KG1 (cell line): ENCODE measurements around the gene EEF1AKMT2.
A peak's percentile ranks its signal among the peaks of the same experiment; 100 is the strongest.
"Not testable (repeated sequence)": the region's sequence is repeated elsewhere in the genome, so short reads cannot be mapped to it uniquely, and the experiment has no call there.

Experiments used
- DNase-seq: peaks from one replicate; lab custom pipeline; 2025; lab: John Stamatoyannopoulos, UW

Gene EEF1AKMT2

GRCh38 chr10:124755581-124755980 lies 36.1 kb downstream of the EEF1AKMT2 start:
- DNase-seq: no peak

GRCh38 chr10:124754227-124754626 lies 37.5 kb downstream of the EEF1AKMT2 start:
- DNase-seq: no peak

- no peak for DNase-seq
These were observed 42.6 kb downstream of the EEF1AKMT2 start for GRCh38 chr10:124748953-124749645.

- no peak for DNase-seq
These were observed 43.5 kb downstream of the EEF1AKMT2 start for GRCh38 chr10:124748166-124748565.

- no peak for DNase-seq
These were observed 43.9 kb downstream of the EEF1AKMT2 start for GRCh38 chr10:124747745-124748144.

- DNase-seq: no peak
These were observed 44.7 kb downstream of the EEF1AKMT2 start for GRCh38 chr10:124746992-124747391.

- DNase-seq: not testable (repeated sequence)
These were observed 45.2 kb downstream of the EEF1AKMT2 start for GRCh38 chr10:124746447-124746846.

- no peak for DNase-seq
These were observed 46.0 kb downstream of the EEF1AKMT2 start for GRCh38 chr10:124745673-124746072.

GRCh38 chr10:124745252-124745651 lies 46.4 kb downstream of the EEF1AKMT2 start:
- no peak for DNase-seq

- peak; percentile 79 for DNase-seq
These were observed 47.3 kb downstream of the EEF1AKMT2 start, which contains the start of gene FAM53B for GRCh38 chr10:124744102-124745050. TSS of gene FAM53B (minus strand) at chr10:124744378. CDS start at chr10:124706713, 37,665 bp downstream.

GRCh38 chr10:124743191-124744101 lies 48.2 kb downstream of the EEF1AKMT2 start:
- DNase-seq: no peak

- DNase-seq: peak; percentile 15
These were observed 49.1 kb downstream of the EEF1AKMT2 start for GRCh38 chr10:124742413-124743190.

GRCh38 chr10:124741922-124742412 lies 49.7 kb downstream of the EEF1AKMT2 start:
- no peak for DNase-seq

- DNase-seq: peak; percentile 73
These were observed 50.3 kb downstream of the EEF1AKMT2 start for GRCh38 chr10:124741281-124741921.

- peak; percentile 37 for DNase-seq
These were observed 51.1 kb downstream of the EEF1AKMT2 start for GRCh38 chr10:124740369-124741280.

- DNase-seq: no peak
These were observed 51.7 kb downstream of the EEF1AKMT2 start for GRCh38 chr10:124739986-124740368.

- DNase-seq: no peak
These were observed 52.4 kb downstream of the EEF1AKMT2 start for GRCh38 chr10:124739119-124739921.

- no peak for DNase-seq
These were observed 53.2 kb downstream of the EEF1AKMT2 start for GRCh38 chr10:124738441-124738840.
